T-helper 2 cell treated with Interferon-gamma antibody and Interleukin-4, amounts not matched to agents 100 ng/mL and 5 ng/mL, for 36 hours (primary cell): ENCODE measurements around the gene DDX55. TPM values are rescaled to one million over a fixed set of nuclear protein-coding genes. Genes with fewer than 3 reads are reported as not detected.

Source experiments
- total RNA-seq: library from RNA; stranded (reverse); gene quantifications from 2 replicates; pipeline ENCODE4 v1.2.3, GENCODE V29; 2022

DDX55 gene
- total RNA-seq, 1 donor from 2014 or later = 44.7 TPM

Other genes with a start within 250 kb of the DDX55 start
- gene SBNO1, start 237.3 kb upstream of the DDX55 start, total RNA-seq = 41.9 and 42.6 TPM in 2 replicates
- gene KMT5A, start 218.0 kb upstream of the DDX55 start, total RNA-seq = 64.9 and 65.8 TPM in 2 replicates
- 7.1 and 7.5 TPM in 2 replicates for gene RILPL2, start 165.4 kb upstream of the DDX55 start, total RNA-seq
- gene SNRNP35, start 144.0 kb upstream of the DDX55 start, total RNA-seq = 27.6 and 32.4 TPM in 2 replicates
- gene RILPL1, start 68.4 kb upstream of the DDX55 start, total RNA-seq = 0.70 and 1.2 TPM in 2 replicates
- gene TMED2, start 17.5 kb upstream of the DDX55 start, total RNA-seq = 194 and 215 TPM in 2 replicates
- 71.9 and 72.1 TPM in 2 replicates for gene EIF2B1, start 31.6 kb downstream of the DDX55 start, total RNA-seq
- 45.4 and 49.6 TPM in 2 replicates for gene GTF2H3, start 31.7 kb downstream of the DDX55 start, total RNA-seq
- 2.3 and 2.6 TPM in 2 replicates for gene TCTN2, start 69.0 kb downstream of the DDX55 start, total RNA-seq
- gene ATP6V0A2, start 110.3 kb downstream of the DDX55 start, total RNA-seq = 57.8 and 61.0 TPM in 2 replicates
- 0.14 and 0.25 TPM in 2 replicates for gene DNAH10, start 160.2 kb downstream of the DDX55 start, total RNA-seq